Activated CD4-positive, alpha-beta T cell treated with anti-CD3 and anti-CD28 coated beads, Interleukin-2, amount 50 U/mL, for 4 hours (primary cell): ENCODE data around the gene GRHL1.
"Not testable (repeated sequence)": the region's sequence is repeated elsewhere in the genome, so short reads cannot be mapped to it uniquely, and the experiment has no call there.

Source experiments
- DNase-seq, 2 experiments: peaks; one replicate each; pipeline ENCODE4 v3.0.0-alpha.2; 2020

The GRHL1 gene

DNA sequence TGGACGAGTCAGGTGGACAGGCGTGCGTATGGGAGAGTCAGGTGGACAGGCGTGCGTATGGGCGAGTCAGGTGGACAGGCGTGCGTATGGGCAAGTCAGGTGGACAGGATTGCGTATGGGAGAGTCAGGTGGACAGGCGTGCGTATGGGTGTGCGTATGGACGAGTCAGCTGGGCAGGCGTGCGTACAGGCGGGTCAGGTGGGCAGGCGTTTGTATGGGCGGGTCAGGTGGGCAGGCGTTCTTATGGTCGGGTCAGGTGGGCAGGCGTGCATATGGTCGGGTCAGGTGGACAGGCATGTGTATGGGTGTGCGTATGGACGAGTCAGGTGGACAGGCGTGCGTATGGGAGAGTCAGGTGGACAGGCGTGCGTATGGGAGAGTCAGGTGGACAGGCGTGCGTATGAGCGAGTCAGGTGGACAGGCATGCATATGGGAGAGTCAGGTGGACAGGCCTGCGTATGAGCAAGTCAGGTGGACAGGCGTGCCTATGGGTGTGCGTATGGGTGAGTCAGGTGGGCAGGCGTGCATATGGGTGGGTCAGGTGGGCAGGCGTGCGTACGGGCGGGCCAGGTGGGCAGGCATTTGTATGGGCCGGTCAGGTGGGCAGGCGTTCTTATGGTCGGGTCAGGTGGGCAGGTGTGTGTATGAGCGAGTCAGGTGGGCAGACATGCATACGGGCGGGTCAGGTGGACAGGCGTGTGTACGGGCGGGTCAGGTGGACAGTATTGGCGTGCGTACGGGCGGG lies 59.5 kb downstream of the GRHL1 start:
- not testable (repeated sequence) for DNase-seq

DNA sequence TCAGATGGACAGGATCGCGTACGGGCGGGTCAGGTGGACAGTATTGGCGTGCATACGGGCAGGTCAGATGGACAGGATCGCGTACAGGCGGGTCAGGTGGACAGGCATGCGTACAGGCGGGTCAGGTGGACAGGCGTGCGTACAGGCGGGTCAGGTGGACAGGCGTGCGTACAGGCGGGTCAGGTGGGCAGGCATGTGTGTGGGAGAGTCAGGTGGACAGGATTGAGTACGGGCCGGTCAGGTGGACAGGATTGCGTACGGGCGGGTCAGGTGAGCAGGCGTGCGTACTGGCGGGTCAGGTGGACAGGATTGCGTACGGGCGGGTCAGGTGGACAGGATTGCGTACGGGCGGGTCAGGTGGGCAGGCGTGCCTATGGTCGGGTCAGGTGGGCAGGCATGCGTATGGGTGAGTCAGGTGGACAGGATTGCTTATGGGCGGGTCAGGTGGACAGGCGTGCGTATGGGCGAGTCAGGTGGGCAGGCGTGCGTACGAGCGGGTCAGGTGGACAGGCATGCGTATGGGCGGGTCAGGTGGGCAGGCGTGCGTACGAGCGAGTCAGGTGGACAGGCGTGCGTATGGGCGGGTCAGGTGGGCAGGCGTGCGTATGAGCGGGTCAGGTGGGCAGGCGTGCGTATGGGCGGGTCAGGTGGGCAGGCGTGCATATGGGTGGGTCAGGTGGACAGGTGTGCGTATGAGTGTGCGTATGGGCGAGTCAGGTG lies 60.3 kb downstream of the GRHL1 start:
- not testable (repeated sequence) for DNase-seq

DNA sequence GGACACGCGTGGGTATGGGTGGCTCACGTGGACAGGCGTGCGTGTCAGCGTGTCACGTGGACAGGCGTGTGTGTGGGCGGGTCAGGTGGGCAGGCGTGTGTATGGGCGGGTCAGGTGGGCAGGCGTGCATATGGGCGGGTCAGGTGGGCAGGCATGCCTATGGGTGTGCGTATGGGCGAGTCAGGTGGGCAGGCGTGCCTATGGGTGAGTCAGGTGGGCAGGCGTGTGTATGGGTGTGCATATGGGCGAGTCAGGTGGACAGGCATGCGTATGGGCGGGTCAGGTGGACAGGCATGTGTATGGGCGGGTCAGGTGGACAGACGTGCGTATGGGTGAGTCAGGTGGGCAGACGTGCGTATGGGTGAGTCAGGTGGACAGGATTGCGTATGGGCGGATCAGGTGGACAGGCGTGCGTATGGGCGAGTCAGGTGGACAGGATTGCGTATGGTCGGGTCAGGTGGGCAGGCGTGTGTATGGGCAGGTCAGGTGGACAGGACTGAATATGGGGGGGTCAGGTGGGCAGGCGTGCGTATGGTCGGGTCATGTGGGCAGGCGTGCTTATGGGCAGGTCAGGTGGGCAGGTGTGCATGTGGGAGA lies 61.0 kb downstream of the GRHL1 start:
- not testable (repeated sequence) for DNase-seq

DNA sequence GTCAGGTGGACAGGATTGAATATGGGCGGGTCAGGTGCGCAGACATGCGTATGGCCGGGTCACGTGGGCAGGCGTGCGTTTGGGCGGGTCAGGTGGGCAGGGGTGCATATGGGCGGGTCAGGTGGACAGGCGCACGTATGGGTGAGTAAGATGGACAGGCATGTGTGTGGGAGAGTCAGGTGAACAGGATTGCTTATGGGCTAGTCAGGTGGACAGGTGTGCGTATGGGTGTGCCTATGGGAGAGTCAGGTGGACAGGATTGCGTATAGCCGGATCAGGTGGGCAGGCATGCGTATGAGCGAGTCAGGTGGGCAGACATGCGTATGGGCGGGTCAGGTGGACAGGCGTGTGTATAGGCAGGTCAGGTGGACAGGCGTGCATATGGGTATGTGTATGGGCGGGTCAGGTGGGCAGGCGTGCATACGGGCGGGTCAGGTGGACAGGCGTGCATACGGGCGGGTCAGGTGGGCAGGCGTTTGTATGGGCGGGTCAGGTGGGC lies 61.5 kb downstream of the GRHL1 start:
- DNase-seq = no peak

DNA sequence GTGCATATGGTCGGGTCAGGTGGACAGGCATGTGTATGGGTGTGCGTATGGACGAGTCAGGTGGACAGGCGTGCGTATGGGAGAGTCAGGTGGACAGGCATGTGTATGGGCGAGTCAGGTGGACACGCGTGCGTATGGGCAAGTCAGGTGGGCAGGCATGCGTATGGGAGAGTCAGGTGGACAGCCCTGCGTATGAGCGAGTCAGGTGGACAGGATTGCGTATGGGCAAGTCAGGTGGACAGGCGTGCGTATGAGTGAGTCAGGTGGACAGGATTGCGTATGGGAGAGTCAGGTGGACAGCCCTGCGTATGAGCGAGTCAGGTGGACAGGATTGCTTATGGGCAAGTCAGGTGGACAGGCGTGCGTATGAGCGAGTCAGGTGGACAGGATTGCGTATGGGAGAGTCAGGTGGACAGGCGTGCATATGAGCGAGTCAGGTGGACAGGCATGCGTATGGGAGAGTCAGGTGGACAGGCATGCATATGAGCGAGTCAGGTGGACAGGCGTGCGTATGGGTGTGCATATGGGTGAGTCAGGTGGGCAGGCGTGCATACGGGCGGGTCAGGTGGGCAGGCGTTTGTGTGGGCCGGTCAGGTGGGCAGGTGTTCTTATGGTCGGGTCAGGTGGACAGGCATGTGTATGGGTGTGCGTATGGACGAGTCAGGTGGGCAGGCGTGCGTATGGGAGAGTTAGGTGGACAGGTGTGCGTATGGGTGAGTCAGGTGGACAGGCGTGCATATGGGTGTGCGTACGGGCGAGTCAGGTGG lies 62.3 kb downstream of the GRHL1 start:
- DNase-seq = not testable (repeated sequence)

DNA sequence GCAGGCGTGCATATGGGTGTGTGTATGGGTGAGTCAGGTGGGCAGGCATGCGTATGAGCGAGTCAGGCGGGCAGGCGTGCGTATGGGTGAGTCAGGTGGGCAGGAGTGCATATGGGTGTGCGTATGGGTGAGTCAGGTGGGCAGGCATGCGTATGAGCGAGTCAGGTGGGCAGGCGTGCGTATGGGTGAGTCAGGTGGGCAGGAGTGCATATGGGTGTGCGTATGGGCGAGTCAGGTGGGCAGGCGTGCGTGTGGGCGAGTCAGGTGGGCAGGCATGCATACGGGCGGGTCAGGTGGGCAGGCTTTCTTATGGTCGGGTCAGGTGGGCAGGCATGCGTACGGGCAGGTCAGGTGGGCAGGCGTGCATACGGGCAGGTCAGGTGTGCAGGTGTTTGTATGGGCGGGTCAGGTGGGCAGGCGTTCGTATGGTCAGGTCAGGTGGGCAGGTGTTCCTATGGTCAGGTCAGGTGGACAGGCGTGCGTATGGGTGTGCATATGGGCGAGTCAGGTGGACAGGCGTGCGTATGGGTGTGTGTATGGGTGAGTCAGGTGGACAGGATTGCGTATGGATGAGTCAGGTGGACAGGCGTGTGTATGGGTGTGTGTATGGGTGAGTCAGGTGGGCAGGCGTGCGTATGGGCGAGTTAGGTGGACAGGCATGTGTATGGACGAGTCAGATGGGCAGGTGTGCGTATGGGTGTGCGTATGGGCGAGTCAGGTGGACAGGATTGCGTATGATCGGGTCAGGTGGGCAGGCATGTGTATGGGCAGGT lies 63.1 kb downstream of the GRHL1 start:
- no peak for DNase-seq

DNA sequence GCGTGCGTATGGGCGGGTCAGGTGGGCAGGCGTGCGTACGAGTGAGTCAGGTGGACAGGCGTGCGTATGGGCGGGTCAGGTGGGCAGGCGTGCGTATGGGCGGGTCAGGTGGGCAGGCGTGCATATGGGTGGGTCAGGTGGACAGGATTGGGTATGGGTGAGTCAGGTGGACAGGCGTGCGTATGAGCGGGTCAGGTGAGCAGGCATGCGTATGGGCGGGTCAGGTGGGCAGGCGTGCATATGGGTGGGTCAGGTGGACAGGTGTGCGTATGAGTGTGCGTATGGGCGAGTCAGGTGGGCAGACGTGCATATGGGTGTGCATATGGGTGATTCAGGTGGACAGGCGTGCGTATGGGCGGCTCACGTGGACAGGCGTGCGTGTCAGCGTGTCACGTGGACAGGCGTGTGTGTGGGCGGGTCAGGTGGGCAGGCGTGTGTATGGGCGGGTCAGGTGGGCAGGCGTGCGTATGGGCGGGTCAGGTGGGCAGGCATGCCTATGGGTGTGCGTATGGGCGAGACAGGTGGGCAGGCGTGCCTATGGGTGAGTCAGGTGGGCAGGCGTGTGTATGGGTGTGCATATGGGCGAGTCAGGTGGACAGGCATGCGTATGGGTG lies 64.0 kb downstream of the GRHL1 start:
- not testable (repeated sequence) for DNase-seq

DNA sequence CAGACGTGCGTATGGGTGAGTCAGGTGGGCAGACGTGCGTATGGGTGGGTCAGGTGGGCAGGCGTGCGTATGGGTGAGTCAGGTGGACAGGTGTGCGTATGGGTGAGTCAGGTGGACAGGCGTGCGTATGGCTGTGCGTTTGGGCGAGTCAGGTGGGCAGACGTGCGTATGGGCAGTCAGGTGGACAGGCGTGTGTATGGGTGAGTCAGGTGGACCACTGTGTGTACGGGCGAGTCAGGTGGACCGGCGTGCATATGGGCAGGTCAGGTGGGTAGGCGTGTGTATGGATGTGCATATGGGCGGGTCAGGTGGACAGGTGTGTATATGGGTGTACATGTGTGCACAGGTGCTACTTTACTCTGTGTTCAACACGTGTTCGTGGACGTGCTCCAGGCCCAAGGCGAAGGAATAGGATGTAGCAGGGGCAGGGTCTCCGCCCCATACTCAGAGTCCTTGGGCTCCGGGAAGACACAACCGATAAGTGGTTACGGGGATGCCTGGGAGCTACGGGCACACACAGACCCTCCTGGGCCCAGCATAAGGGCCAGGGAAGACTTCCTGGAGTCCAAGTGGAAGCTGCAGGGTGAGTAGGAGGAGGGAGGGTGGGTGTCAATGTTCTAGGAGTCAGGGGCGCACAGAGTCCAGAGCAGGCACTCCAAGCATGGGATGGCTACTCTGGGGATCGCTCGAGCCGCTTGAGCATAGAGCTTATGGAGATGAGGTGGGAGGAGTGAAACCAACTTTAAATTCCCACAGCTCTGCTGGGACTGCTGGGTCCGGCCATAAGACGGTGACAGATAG lies 64.7 kb downstream of the GRHL1 start:
- no peak for DNase-seq

DNA sequence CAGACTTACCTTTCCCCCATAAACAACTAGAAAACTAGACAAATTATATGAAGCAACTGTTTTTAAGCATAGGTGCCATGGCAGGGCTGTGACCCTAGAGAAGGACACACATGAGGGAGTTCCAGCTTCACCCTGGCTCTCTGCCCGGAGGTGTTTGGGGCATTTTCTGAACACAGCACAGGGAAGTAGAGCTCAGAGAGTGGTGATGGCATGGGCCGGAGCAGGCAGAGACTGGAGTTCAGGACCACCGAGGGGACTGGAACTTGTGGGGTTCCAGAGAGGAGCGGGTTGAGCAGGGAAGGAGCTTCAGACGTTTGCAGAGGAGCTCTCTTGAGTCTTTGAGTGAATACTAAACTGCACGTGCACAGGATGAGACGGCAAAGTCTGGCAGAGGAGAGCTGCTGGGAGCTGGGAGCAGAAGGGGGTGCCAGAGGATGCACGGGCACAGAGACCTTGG lies 65.3 kb downstream of the GRHL1 start:
- no peak for DNase-seq

DNA sequence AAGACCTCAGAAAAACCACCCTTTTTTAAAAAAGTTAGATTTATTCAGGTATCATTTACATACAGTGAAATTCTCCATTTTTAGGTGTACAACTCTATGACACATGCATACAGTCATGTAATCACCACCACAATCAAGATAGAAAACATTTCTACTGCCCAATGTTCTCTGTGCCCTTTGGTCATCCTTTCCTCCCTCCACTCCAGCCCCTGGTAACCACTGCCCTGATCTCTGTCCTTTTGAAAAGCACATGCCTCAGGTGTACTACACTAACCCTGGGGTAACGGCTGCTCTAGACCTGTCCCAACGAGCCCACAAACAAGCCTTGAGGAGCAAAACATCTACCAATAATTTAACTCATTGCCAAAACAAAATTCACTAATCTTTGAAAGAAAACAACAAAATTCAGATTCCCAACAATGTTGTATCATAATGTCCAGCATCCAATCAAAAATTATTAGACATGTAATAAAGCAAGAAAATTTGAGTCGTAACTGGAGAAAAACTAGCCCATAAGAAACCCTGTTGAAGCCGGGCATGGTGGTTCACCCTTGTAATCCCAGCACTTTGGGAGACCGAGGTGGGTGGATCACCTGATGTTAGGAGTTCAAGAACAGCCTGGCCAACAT lies 65.9 kb downstream of the GRHL1 start:
- DNase-seq = no peak

DNA sequence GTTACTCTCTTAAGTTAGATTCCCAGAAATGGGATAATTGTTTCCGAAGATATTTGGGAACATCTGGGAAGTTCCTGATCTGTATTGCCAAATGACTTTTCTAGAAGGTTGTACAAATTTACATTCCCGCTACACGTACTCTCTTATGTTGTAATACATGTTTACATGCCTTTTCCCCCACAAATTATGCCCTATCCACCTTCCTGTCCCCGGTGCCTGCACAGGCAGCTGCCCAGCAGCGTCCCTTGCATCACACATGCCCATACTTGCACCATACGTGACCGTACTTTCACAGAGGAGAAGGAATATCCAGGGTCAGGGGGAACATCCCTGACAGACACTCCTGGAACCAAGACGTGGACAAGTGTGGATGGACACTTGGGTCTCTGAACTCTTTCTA lies 67.7 kb downstream of the GRHL1 start:
- DNase-seq = no peak

DNA sequence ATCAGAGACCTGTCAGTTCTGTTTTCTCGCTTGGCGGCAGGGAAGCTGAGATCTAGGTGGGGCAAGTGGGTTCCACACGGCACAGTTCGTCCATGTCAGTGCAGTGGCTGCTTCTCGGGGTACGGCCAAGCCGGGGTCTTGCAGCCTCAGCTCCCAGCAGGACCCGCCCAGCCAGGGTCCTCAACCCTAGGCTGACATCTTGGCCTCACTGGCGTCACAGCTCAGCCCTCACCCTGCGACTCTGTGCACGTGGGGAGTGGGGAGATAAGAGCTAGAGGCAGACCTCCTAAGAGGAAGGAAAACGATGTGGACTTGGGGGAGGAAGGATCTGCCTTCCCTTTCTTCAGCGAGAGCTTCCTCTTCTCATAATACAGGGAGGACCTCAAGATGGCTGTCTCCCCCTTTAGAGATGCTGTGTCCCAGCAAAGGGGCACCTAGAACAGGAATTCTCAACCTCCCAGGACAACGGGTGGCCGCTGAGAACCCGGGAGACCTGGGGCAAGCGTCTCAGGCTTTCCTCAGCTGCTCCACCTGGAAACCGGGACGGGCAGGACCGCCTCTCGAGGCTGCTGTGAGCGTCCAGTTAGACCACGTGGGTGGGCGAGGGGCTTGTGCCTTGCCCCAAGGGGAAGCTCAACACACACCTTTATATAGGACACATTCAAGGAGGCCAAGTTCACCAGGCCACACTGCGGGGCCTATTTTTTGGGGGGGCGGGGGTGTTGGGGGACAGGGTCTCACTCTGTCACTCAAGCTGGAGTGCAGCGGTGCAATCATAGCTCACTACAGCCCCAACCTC lies 68.3 kb downstream of the GRHL1 start:
- DNase-seq = no peak

DNA sequence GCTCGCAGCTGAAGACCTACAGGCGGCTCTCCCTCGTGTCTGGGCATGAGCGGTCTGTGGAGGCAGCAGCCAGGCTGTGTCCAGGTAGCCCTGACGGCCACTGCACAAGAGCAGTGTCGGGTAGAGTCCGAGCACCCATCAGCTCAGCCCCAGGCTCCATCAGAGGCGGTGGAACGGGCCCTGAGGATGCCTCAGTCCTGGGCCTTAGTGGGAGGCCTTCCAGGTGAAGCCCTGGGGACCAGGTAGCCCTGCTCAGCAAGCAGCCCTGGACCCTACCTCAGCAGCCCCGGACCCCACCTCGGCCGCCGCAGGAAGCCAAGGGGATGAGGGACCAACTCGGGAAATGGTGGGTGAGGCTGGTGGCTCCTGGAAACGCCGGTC lies 70.5 kb downstream of the GRHL1 start:
- DNase-seq = no peak

DNA sequence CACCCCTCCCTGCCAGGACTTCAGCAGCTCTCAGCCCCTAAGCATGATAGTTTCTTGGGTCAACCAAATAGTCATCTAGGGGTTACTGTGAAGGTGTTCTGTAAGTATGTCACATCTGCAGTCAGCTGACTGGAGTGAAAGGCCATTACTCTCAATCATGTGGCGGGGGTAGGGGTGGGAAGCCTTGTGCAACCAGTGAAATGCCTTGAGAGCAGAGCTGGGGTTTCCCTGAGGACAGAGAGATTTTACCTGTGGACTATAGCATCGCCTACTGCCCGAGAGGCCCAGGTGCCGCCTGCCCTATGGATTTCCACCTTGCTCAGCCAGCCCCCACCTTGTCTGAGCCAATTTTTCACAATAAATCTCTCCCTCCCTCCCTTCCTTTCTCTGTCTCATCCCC lies 71.0 kb downstream of the GRHL1 start:
- no peak for DNase-seq

DNA sequence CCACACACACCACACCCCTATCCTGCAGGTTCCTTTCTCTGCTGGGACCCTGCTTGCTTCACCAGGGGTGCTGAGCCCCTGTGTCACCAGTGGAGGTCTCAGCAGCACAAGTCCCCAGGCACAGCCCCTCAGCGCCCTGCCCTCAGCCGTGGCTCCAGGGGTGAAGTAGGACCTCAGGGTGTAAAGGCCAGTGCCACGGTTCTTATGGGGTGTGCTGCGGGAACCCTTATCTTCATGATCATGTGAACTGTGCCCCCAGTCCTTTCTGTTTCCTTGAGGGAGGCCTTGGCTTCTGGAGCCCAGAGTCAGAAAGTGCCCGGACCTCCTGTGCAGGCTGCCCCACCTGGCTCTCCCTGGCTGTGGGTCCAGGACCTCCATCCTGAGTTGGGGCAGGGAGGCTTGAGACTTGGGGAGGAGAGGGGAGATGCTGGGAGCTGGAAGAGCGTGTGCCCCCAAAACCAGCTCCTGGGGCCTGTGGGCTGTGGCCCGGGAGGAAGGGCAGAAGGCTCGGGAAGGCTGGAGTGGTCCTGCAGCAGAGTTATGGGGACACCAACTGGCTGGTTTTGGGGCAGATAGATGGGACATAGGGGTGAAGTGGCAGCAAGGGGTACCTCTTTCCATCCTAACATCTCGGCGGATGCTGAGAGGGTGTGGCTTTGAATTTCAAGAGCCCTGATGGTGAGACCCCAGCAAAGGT lies 71.6 kb downstream of the GRHL1 start:
- no peak for DNase-seq

DNA sequence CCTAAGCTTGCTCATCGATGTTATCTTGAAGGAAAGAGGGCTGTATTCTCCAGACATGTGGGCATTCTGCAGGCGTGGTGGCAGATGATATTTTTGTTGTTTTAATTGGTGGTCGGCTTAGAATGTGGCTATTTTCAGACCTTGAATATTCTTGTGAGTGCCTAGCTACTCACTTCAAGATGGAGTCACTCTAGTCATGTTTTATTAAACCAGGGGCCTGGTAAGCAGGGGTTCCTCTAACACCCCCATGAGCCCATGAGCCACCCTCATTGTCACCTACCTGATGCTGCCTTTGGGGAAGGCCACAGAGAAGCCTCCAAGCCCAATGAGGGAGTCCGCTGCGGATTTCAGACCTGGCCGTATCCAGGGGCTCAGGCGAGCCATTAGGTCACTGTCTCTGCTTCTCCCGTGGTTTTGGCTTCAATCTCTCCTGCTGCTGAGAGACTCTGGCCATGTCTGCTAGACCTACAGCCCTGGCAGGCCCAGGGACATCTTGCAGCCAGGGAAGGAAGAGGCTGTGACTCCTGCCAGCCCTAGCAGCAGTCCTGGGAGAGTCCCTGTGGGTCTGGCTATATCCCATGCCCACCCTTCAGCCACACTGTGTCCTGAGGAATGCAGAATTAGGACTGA lies 75.6 kb downstream of the GRHL1 start:
- DNase-seq = no peak

DNA sequence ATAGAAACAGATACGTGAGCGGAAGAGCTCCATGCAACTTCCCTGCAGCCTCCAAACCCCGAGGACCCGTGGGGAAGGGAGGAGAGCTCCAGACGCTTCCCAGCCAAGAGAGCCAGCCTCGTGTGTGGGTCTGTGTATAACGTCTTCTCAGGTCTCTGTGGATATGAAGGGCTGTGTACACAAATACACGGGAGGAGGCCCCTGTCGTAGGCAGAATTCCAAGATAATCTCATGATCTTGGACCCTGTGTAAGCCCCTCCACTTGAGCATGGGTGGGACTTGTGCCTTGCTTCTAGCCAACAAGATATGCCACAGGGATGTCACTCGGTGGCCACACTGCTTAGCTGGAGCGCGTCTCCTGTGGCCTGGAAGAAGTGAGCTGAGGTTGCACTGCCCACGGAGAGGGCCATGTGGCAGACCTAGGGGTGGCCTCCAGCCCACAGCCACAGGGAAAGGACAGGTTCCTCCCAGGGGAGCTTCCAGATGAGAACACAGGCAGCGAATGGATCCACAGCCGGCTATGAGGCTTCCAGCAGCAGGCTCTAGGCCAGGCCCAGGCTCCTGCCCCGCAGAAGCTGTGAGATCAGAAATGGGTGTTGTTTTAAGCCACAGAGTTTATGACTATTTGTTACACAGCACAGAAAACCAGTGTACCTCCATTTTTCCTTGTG lies 76.3 kb downstream of the GRHL1 start:
- DNase-seq = no peak
